AG04449 (cell line): ENCODE data around the gene CKAP2L.

Experiments used
- CTCF ChIA-PET: fragments of 350-600 bp; formaldehyde crosslinking; extraction: SDS; loops from one replicate; lab custom pipeline; 2021; ENCODE audit warnings: antibody characterized with exemption; lab: Yijun Ruan, JAX
- POLR2A ChIA-PET: fragments of 400-600, 350-600 bp; formaldehyde crosslinking; extraction: SDS; loops from one replicate; lab custom pipeline; 2020; ENCODE audit warnings: antibody characterized with exemption, inconsistent platforms; lab: Yijun Ruan, JAX
- DNase-seq: peaks from one replicate; pipeline ENCODE4 v3.0.0-alpha.2; 2010; ENCODE audit warnings: low read depth, low spot score
- H3K4me3 ChIP-seq: 2 replicates; pipeline ENCODE4 v1.5.1; 2011; ENCODE audit warnings: low read depth, mild to moderate bottlenecking, control low read depth, low read length
- CTCF ChIP-seq: IDR thresholded peaks from one replicate; pipeline ENCODE4 v1.5.1; 2011; ENCODE audit warnings: mild to moderate bottlenecking, moderate library complexity, low read length, control low read depth, inconsistent platforms; ENCODE audit not compliant: insufficient read depth; ENCODE audit errors: missing control alignments

The CKAP2L gene

GRCh38 chr2:112751451-112752197, 12.8 kb downstream of the CKAP2L start:
- ChIA-PET POLR2A (no interaction called here), CTCF (interaction anchor here (0.7 to 17.0 kb wide), 7 partner anchors 9 to 208 kb away, joined by 3 to 688 read pairs (median 6); no protein-coding TSS in a partner anchor)
- no peak for DNase-seq
- H3K4me3 ChIP-seq, result no peak overlapping the region
- no peak for TF ChIP-seq CTCF

DNA sequence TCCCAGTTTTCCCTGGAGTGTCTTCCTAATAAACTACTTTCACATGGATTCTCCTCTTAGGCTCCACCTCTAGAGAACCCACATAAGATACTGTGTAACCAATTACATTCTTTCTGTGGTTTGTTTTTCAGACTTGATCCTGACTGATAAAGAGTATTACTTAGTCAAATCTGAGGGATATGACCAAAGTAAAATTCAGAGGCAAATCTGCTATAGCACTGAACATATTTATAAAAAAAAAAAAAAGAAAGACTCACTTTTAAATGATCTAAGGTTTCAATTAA, 13.9 kb downstream of the CKAP2L start:
- ChIA-PET POLR2A (no interaction called here), CTCF (interaction anchor here (1.0 to 17.0 kb wide), 25 partner anchors 11 to 639 kb away, joined by 3 to 688 read pairs (median 8); partner anchors contain the start of gene CKAP2L)
- TF ChIP-seq CTCF, result no peak
- DNase-seq, result no peak
- H3K4me3 ChIP-seq, result no peak overlapping the region

DNA sequence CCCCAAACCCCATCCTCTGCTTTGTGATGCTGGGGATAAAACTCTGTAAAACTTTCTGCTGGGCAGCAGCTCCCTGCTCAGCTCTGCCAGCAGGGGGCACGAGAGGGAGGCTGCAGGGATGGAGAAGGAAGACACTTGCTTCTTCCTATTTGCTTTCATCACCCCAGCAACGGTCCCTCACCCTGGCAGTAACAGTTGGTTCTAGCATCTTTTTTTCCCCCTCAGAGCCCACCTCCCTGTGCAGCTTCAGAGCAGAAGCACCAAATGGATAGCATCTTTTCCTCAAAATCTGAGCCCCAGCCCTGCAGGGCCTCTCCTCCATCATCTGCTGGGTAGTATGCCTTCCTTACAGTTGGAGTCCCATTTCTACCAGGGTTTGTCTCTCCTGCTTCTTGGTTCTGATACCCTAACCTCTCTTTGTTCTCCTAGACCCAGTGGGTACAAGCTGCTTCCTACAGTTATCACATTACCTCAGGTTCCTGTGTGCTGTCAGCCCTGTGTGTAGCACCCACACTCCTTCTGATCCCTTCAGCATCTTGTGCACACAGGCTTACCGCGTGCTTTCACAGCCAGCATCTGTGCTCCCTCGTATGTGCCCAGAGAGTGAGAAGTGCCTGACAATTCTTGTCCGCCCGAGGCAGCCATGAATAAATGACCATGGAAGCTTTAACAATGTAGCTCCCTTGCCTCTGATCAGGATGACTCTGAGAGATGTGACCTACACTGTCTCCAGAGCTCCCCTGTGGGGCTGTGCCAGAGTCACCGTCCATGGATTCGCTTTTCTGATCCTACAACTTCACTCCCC, 14.5 kb downstream of the CKAP2L start:
- peak; percentile 21 for DNase-seq
- H3K4me3 ChIP-seq, result no peak overlapping the region
- peak; percentile 99 for TF ChIP-seq CTCF
- ChIA-PET CTCF (interaction anchor here (0.6 to 17.0 kb wide), 56 partner anchors 11 to 639 kb away, joined by 3 to 688 read pairs (median 4); partner anchors contain the start of gene CKAP2L), POLR2A (no interaction called here)

- no peak overlapping the region for H3K4me3 ChIP-seq
- ChIA-PET CTCF (interaction anchor here (1.1 to 17.0 kb wide), 6 partner anchors 9 to 218 kb away, joined by 3 to 688 read pairs (median 4); no protein-coding TSS in a partner anchor), POLR2A (interaction anchor here (0.6 kb wide), 1 partner anchor 221 kb away, joined by 7 read pairs; no protein-coding TSS in a partner anchor)
- TF ChIP-seq CTCF, result no peak
- DNase-seq, result no peak
Measured at GRCh38 chr2:112740527-112740926, 23.9 kb downstream of the CKAP2L start.

- TF ChIP-seq CTCF, result no peak
- no peak overlapping the region for H3K4me3 ChIP-seq
- ChIA-PET POLR2A (no interaction called here), CTCF (interaction anchor here (0.7 to 7.9 kb wide), 10 partner anchors 9 to 216 kb away, joined by 3 to 75 read pairs (median 8); no protein-coding TSS in a partner anchor)
- DNase-seq, result no peak
Measured at GRCh38 chr2:112737542-112738232, 26.7 kb downstream of the CKAP2L start.
